ENCODE data around the gene HSPA1L. TPM values are rescaled to one million over a fixed set of nuclear protein-coding genes. Genes with fewer than 3 reads are reported as not detected.
"Not testable (repeated sequence)": the region's sequence is repeated elsewhere in the genome, so short reads cannot be mapped to it uniquely, and the experiment has no call there.

HSPA1L gene
- total RNA-seq, 1 donor from 2014 or later: 2.0 TPM

GRCh38 chr6:31794866-31795615 lies 20.0 kb downstream of the HSPA1L start:
- DNase-seq (no peak), ATAC-seq (ENCODE audit: poor library complexity) (peak; percentile 38)
- intact Hi-C loops (cut with DNase I): no loop called here

DNA sequence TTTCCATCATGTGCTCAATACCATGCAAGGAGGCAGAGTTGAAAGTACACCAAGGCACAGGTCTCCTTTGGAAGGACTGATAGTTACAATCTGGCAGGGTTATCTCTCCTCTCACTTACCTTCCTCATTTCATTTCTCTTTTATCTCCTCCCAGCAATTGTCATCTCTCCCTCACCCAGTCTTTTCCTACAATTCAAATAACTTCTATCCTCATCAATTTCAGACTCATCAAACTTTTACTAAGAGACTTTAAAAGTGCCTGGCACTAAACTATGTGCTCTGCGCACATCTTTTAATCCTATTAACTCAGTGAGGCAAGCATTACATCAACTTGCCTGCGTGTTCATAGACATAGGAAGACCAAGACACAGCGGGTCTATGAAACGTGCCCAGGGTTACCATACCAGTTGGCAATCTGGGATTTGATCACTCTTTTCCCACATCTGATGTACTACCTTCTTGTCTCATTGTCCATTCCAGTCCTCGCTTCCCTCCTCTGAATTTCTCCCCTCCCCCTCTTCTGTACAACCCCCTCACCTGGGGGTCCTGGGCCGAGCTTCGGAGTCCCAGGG lies 20.7 kb downstream of the HSPA1L start:
- ATAC-seq (ENCODE audit: poor library complexity) (no peak), DNase-seq (no peak)
- intact Hi-C loops (cut with DNase I): no loop called here

DNA sequence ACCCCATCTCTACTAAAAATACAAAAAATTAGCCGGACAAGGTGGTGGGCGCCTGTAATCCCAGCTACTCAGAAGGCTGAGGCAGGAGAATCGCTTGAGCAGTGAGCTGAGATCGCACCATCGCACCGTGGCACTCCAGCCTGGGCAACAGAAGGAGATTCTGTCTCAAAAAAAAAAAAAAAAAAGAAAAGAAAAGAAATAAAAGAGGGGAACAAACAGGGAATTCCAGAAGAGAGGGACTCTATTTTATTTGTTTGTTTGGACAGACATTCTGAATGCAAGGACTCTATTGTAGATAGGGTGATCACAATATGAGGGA lies 21.2 kb downstream of the HSPA1L start:
- DNase-seq; ATAC-seq (ENCODE audit: poor library complexity); intact Hi-C loops (cut with DNase I): not testable (repeated sequence)

- DNase-seq: no peak
- intact Hi-C loops (cut with DNase I): no loop called here
These were observed 22.3 kb downstream of the HSPA1L start for GRCh38 chr6:31792761-31793171.

GRCh38 chr6:31792090-31792374 lies 23.1 kb downstream of the HSPA1L start:
- intact Hi-C loops (cut with DNase I): no loop called here
- DNase-seq (no peak), ATAC-seq (ENCODE audit: poor library complexity) (no peak)

More at GRCh38 chr6:31792761-31793171, 22.3 kb downstream of the HSPA1L start:
- no peak for ATAC-seq (ENCODE audit: poor library complexity)

- intact Hi-C loops (cut with DNase I): no loop called here
- DNase-seq (no peak), ATAC-seq (ENCODE audit: poor library complexity) (no peak)
These were observed 23.6 kb downstream of the HSPA1L start for GRCh38 chr6:31791324-31792089.

- DNase-seq (no peak), ATAC-seq (ENCODE audit: poor library complexity) (no peak)
- intact Hi-C loops (cut with DNase I): no loop called here
These were observed 29.6 kb downstream of the HSPA1L start for GRCh38 chr6:31785475-31785874.

- intact Hi-C loops (cut with DNase I): no loop called here
- ATAC-seq (ENCODE audit: poor library complexity) (no peak), DNase-seq (no peak)
These were observed 30.8 kb downstream of the HSPA1L start for GRCh38 chr6:31784098-31784925.

GRCh38 chr6:31782126-31782855 lies 32.8 kb downstream of the HSPA1L start:
- ATAC-seq (ENCODE audit: poor library complexity): no peak
- intact Hi-C loops (cut with DNase I): no loop called here

GRCh38 chr6:31781244-31782125 lies 33.6 kb downstream of the HSPA1L start:
- no peak for DNase-seq
- ATAC-seq (ENCODE audit: poor library complexity): no peak
- intact Hi-C loops (cut with DNase I): no loop called here

More at GRCh38 chr6:31782126-31782855, 32.8 kb downstream of the HSPA1L start:
- DNase-seq: no peak

DNA sequence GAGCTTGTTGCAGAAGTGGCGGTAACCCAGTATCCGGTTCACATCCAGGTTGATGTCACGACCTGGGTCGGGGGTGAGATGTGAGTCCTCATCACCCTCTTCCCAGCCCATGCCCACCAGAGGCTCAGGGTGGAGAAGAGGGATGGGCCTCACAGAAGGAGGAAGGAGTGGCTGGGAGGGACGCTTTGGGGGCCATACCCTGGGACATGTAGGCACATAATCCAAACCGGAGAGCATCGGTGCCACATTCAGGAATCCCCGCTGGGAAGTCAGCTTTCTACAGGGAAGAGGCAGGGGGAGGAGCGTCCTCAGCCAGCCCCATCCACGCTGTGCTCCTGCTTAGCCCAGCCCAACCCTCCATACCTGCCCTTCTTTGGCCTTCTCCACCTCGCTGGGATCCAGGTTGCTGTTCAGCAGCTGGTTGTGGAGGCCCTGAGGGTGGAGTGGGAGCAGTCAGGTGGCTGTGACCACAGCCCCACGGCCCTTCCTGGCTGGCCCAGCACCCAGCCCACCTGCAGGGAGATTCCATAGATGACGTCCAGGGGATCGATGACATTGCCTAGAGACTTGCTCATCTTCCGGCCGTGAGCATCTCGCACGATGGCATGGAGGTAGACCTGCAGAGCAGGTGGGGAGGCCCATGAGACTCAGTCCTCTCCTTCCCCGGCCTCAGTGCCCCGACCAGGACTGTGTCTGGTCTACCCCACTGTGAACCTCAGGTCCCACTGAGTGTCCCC lies 34.4 kb downstream of the HSPA1L start:
- intact Hi-C loops (cut with DNase I): no loop called here
- DNase-seq (no peak), ATAC-seq (ENCODE audit: poor library complexity) (no peak)

DNA sequence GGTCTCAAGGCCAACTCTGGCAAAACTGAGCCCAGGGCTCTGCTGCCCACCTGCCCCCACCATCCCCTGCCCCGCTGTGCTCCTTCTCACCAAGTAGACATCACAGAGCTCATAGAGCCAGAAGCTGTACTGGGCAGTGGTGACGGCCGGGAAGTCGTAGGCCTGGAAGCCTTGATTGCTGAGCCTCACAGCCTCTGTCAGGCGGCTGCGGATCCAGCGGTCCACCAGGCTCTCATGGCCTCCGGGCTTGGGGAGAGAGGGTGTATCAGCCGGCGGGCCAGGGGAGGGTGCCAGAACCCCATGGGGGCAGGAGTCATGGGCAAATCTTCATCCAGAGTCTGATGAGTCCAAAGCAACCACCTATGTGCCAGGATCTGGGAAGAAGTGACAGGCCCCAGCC lies 35.2 kb downstream of the HSPA1L start:
- intact Hi-C loops (cut with DNase I): loop anchor here (10.0 kb wide), 1 partner anchor 95 kb away; the partner anchor contains the start of gene LY6G5C
- ATAC-seq (ENCODE audit: poor library complexity): no peak
- DNase-seq: no peak

DNA sequence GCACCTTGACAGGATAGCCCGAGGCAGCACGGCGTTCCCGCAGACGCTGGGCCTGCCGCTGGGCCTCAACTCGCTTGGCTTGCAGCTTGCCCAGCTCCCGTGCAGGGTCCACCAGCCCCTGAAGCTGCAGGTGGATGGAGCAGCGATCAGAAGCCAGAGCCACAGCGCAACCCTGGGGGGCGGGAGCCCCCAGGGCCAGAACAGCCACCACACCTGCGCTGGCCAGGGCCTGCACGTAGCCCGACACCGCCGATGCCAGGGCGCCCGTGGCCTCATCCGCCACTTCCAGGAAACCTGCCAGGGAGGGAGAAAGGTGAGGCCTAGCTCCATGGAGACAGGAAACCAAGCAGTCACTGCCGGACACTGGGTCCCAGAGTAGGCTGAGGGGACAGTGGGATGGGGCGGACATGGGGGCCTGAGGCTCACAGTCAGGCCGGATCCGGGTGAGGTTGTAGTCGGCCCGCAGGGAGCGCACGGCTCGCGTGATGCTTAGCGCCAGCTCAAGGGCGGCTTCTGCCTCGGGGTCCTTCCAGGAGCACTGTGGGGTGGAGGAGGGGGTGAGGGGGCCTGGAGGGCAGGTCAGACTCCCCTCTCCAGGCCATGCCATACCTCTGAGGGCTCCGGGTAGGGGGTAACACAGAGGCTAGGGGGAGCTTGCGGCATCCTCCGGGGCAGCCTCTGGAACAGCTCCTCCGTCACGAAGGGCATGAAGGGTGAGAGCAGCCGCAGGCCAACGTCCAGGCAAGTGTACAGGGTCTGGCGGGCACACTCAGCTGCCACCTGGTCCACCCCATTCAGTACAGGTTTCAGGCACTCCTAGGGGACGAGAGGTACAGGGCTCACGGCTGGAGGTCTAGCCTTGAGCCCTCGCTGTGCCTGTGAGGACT lies 35.8 kb downstream of the HSPA1L start:
- no peak for ATAC-seq (ENCODE audit: poor library complexity)

GRCh38 chr6:31778193-31778592 lies 36.9 kb downstream of the HSPA1L start:
- DNase-seq (no peak), ATAC-seq (ENCODE audit: poor library complexity) (no peak)
- intact Hi-C loops (cut with DNase I): loop anchor here (10.0 kb wide), 1 partner anchor 93 kb away; the partner anchor contains the start of gene LY6G5C

More for the DNA sequence above, 35.8 kb downstream of the HSPA1L start:
- no peak for DNase-seq
- intact Hi-C loops (cut with DNase I): loop anchor here (10.0 kb wide), 1 partner anchor 94 kb away; the partner anchor contains the start of gene LY6G5C

GRCh38 chr6:31777667-31778050 lies 37.4 kb downstream of the HSPA1L start:
- ATAC-seq (ENCODE audit: poor library complexity) (no peak), DNase-seq (no peak)
- intact Hi-C loops (cut with DNase I): loop anchor here (10.0 kb wide), 1 partner anchor 93 kb away; the partner anchor contains the start of gene LY6G5C
